Trophoblast cell (in vitro differentiated cells and primary cell): ENCODE measurements around the gene SLC4A2.
"Not testable (repeated sequence)": the region's sequence is repeated elsewhere in the genome, so short reads cannot be mapped to it uniquely, and the experiment has no call there.

Experiments
- DNase-seq, 2 donors: peaks; one replicate each; pipeline ENCODE4 v3.0.0-alpha.2; 2016
- H2AFZ ChIP-seq: 2 replicates; pipeline ENCODE4 v1.6.1; 2013; ENCODE audit warnings: low read length, moderate library complexity, mild to moderate bottlenecking; ENCODE audit not compliant: insufficient read depth, poor library complexity
- H2AK5ac ChIP-seq: 2 replicates; pipeline ENCODE4 v1.6.1; 2013; ENCODE audit warnings: mild to moderate bottlenecking, low read length
- H2BK120ac ChIP-seq: 2 replicates; pipeline ENCODE4 v1.6.1; 2013; ENCODE audit warnings: low read length, mild to moderate bottlenecking, moderate library complexity; ENCODE audit not compliant: insufficient read depth, poor library complexity
- H2BK12ac ChIP-seq: 2 replicates; pipeline ENCODE4 v1.6.1; 2013; ENCODE audit warnings: mild to moderate bottlenecking, low read length, moderate library complexity
- H2BK5ac ChIP-seq: 2 replicates; pipeline ENCODE4 v1.6.1; 2013; ENCODE audit warnings: low read length, low read depth, moderate library complexity, mild to moderate bottlenecking; ENCODE audit not compliant: poor library complexity
- H3K14ac ChIP-seq: 2 replicates; pipeline ENCODE4 v1.6.1; 2013; ENCODE audit warnings: mild to moderate bottlenecking, low read length
- H3K18ac ChIP-seq: 2 replicates; pipeline ENCODE4 v1.6.1; 2013; ENCODE audit warnings: mild to moderate bottlenecking, low read length
- H3K23ac ChIP-seq: 2 replicates; pipeline ENCODE4 v1.6.1; 2013; ENCODE audit warnings: low read length
- H3K27ac ChIP-seq: 2 replicates; pipeline ENCODE4 v1.5.1; 2013; ENCODE audit warnings: low read depth, mild to moderate bottlenecking, inconsistent platforms, low read length, moderate library complexity
- H3K27me3 ChIP-seq: 2 replicates; pipeline ENCODE4 v1.6.1; 2013; ENCODE audit warnings: inconsistent platforms, mild to moderate bottlenecking, low read length, moderate library complexity; ENCODE audit not compliant: insufficient read depth
- H3K36me3 ChIP-seq, 2 experiments: 1 replicate in 1 of 2; 2 replicates in 1 of 2; pipeline ENCODE4 v1.6.1; 2013; ENCODE audit warnings: low read length in 2 of 2, mild to moderate bottlenecking in 2 of 2, moderate library complexity in 1 of 2; ENCODE audit not compliant: insufficient read depth in 2 of 2, control insufficient read depth in 1 of 2
- H3K4ac ChIP-seq: 2 replicates; pipeline ENCODE4 v1.6.1; 2013; ENCODE audit warnings: low read depth, mild to moderate bottlenecking, low read length, moderate library complexity
- H3K4me1 ChIP-seq, 2 experiments: 1 replicate in 1 of 2; 2 replicates in 1 of 2; pipeline ENCODE4 v1.6.1; 2013; ENCODE audit warnings: low read length in 2 of 2, mild to moderate bottlenecking in 2 of 2, moderate library complexity in 1 of 2; ENCODE audit not compliant: insufficient read depth in 2 of 2, control insufficient read depth in 1 of 2
- H3K4me2 ChIP-seq: 2 replicates; pipeline ENCODE4 v1.6.1; 2013; ENCODE audit warnings: inconsistent platforms, mild to moderate bottlenecking, low read length, moderate library complexity
- H3K4me3 ChIP-seq: 2 replicates; pipeline ENCODE4 v1.5.1; 2013; ENCODE audit warnings: mild to moderate bottlenecking, low read depth, low read length, inconsistent platforms
- H3K79me1 ChIP-seq: one replicate; pipeline ENCODE4 v1.6.1; 2013; ENCODE audit warnings: low read length
- H3K79me2 ChIP-seq: 2 replicates; pipeline ENCODE4 v1.6.1; 2013; ENCODE audit warnings: low read length, mild to moderate bottlenecking; ENCODE audit not compliant: control insufficient read depth, insufficient read depth, poor library complexity
- H3K9ac ChIP-seq: 2 replicates; pipeline ENCODE4 v1.6.1; 2013; ENCODE audit warnings: mild to moderate bottlenecking, low read length
- H3K9me3 ChIP-seq: 2 replicates; pipeline ENCODE4 v1.6.1; 2013; ENCODE audit warnings: low read depth, mild to moderate bottlenecking, control low read depth, inconsistent platforms, low read length; ENCODE audit not compliant: insufficient read depth
- H4K12ac ChIP-seq: 2 replicates; pipeline ENCODE4 v1.6.1; 2013; ENCODE audit warnings: low read depth, mild to moderate bottlenecking, low read length, moderate library complexity
- H4K8ac ChIP-seq: 2 replicates; pipeline ENCODE4 v1.6.1; 2013; ENCODE audit warnings: low read depth, mild to moderate bottlenecking, low read length, moderate library complexity
- H4K91ac ChIP-seq: one replicate; pipeline ENCODE4 v1.6.1; 2013; ENCODE audit warnings: low read depth, mild to moderate bottlenecking, low read length, moderate library complexity
- WGBS: extraction: QIAGEN DNeasy Blood & Tissue Kit; methylation state at CpG from one replicate; pipeline ENCODE4 v1.1.7; 2013; ENCODE audit warnings: missing lambda C conversion rate; ENCODE audit not compliant: insufficient read length, insufficient coverage; ENCODE audit errors: extremely low coverage; 5-methylcytosine and 5-hydroxymethylcytosine counted together

SLC4A2 gene

DNA sequence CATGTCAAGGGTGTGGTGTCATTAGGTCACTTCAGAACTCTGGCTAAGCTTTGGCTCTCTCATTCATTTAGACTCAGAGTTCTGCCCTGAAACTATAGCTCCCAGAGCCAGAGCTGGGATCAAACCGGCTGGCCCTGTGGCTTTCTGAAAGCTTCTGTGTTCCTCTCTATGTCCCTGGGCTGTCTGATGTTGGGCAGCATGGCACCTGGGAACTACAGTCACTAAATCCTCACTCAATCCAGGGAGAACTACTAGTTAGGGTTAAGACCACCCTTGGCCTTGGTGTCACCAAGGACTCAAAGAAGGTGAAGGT is 48.3 kb upstream of the SLC4A2 start:
- Histone ChIP-seq H3K9me3 (peaks cover 4% of the 10 kb centered on the region), H3K14ac (no peak overlapping the region), H4K91ac (peak overlapping the region; percentile 75), H2BK120ac (no peak overlapping the region), H3K27ac (no peak overlapping the region), H3K79me1 (peaks cover 12% of the 10 kb centered on the region), H3K18ac (no peak overlapping the region), H4K12ac (no peak overlapping the region), H2BK5ac (no peak overlapping the region), H3K36me3 (no peaks in the 10 kb centered on the region), H2AK5ac (no peak overlapping the region), H4K8ac (no peak overlapping the region), H2BK12ac (peak overlapping the region; percentile 68), H3K4me1 (peaks cover 33 to 42% of the 10 kb centered on the region in 2 experiments), H3K4me3 (no peak overlapping the region), H3K4ac (no peak overlapping the region), H3K27me3 (no peaks in the 10 kb centered on the region), H3K4me2 (no peak overlapping the region), H2AFZ (no peak overlapping the region), H3K9ac (no peak overlapping the region), H3K79me2 (no peaks in the 10 kb centered on the region), H3K23ac (no peak overlapping the region)
- WGBS = no CpG with 5 or more reads among the region's 1 CpG
- no peak for DNase-seq

DNA sequence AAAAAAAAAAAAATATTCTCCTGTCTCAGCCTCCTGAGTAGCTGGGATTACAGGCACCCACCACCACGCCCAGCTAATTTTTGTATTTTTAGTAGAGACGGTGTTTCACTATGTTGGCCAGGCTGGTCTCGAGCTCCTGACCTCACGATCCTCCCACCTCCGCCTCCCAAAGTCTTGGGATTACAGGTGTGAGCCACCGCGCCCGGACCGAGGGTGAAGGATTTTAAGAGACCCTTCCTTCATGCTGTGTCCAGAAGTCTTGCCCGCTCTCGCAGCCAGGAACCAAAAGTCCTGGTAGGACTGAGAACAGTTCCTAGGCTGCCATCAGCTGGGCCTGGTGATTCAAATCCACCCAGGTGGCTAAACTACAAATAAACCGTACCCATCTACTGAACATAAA is 47.8 kb upstream of the SLC4A2 start:
- no CpG with 5 or more reads among the region's 12 CpGs for WGBS
- not testable (repeated sequence) for H3K4me3 ChIP-seq, H3K9ac ChIP-seq, H3K9me3 ChIP-seq, H3K4ac ChIP-seq, H3K79me2 ChIP-seq, H3K18ac ChIP-seq, H4K91ac ChIP-seq, H2AFZ ChIP-seq, H2BK12ac ChIP-seq, H2BK5ac ChIP-seq, H3K23ac ChIP-seq, H3K27me3 ChIP-seq, H4K8ac ChIP-seq, H3K27ac ChIP-seq, H3K36me3 ChIP-seq, H2AK5ac ChIP-seq, H4K12ac ChIP-seq, H2BK120ac ChIP-seq, H3K14ac ChIP-seq, H3K4me2 ChIP-seq, DNase-seq
- peaks cover 33 to 42% of the 10 kb centered on the region in 2 experiments for H3K4me1 ChIP-seq
- H3K79me1 ChIP-seq = peaks cover 12% of the 10 kb centered on the region

- no peak overlapping the region for H4K12ac ChIP-seq
- H3K79me1 ChIP-seq = peaks cover 12% of the 10 kb centered on the region
- H3K18ac ChIP-seq = no peak overlapping the region
- H3K23ac ChIP-seq = no peak overlapping the region
- no peak overlapping the region for H3K27ac ChIP-seq
- no peak overlapping the region for H4K8ac ChIP-seq
- H3K9me3 ChIP-seq = peaks cover 4% of the 10 kb centered on the region
- no peak overlapping the region for H2AFZ ChIP-seq
- H3K9ac ChIP-seq = no peak overlapping the region
- peaks cover 29 to 37% of the 10 kb centered on the region in 2 experiments for H3K4me1 ChIP-seq
- no peak overlapping the region for H3K4me3 ChIP-seq
- H3K27me3 ChIP-seq = no peaks in the 10 kb centered on the region
- H3K4me2 ChIP-seq = no peak overlapping the region
- H2BK12ac ChIP-seq = no peak overlapping the region
- H4K91ac ChIP-seq = no peak overlapping the region
- H3K4ac ChIP-seq = no peak overlapping the region
- H3K79me2 ChIP-seq = no peaks in the 10 kb centered on the region
- H2BK5ac ChIP-seq = no peak overlapping the region
- WGBS = no CpG with 5 or more reads among the region's 6 CpGs
- H3K14ac ChIP-seq = no peak overlapping the region
- H3K36me3 ChIP-seq = no peaks in the 10 kb centered on the region
- H2BK120ac ChIP-seq = no peak overlapping the region
- DNase-seq = no peak
- H2AK5ac ChIP-seq = no peak overlapping the region
These were observed 47.2 kb upstream of the SLC4A2 start for GRCh38 chr7:151012031-151012692.

DNA sequence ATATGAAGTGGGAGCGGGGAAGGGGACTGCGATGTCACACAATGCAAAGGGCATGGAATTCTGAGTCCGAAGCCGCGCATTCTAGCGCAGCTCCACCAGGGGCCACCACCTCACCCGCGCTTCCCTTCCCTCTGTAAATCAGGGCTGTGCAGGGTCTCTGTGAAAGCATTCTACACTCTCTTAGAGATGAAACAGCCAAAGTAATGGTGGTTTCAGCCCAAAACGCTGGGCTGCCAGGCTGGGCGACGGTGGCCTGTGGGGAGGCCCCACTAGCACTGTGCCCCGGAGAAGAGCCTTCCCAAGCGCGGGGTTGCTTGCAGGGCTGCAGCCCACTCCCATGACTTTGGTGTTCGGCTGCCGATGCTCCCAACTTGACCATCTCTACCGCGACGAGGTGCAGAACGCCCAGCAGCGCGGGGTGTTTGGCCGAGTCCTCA is 46.5 kb upstream of the SLC4A2 start:
- H3K4me2 ChIP-seq = peak overlapping the region; percentile 28
- peak overlapping the region; percentile 16 for H2BK12ac ChIP-seq
- H3K27me3 ChIP-seq = no peaks in the 10 kb centered on the region
- H3K79me1 ChIP-seq = peaks cover 10% of the 10 kb centered on the region
- peak; percentile 65 to 79 for DNase-seq
- H3K27ac ChIP-seq = no peak overlapping the region
- H2BK5ac ChIP-seq = no peak overlapping the region
- no peak overlapping the region for H4K91ac ChIP-seq
- H3K4me1 ChIP-seq = peaks cover 23 to 32% of the 10 kb centered on the region in 2 experiments
- no peaks in the 10 kb centered on the region for H3K36me3 ChIP-seq
- peaks cover 4% of the 10 kb centered on the region for H3K9me3 ChIP-seq
- no peak overlapping the region for H3K9ac ChIP-seq
- no peak overlapping the region for H3K14ac ChIP-seq
- no CpG with 5 or more reads among the region's 23 CpGs for WGBS
- H3K18ac ChIP-seq = no peak overlapping the region
- H3K4ac ChIP-seq = no peak overlapping the region
- H2AK5ac ChIP-seq = no peak overlapping the region
- no peak overlapping the region for H4K12ac ChIP-seq
- no peak overlapping the region for H4K8ac ChIP-seq
- peak overlapping the region; percentile 10 for H2AFZ ChIP-seq
- no peak overlapping the region for H3K23ac ChIP-seq
- H2BK120ac ChIP-seq = no peak overlapping the region
- no peaks in the 10 kb centered on the region for H3K79me2 ChIP-seq
- peak overlapping the region; percentile 37 for H3K4me3 ChIP-seq
